NT2/D1 (cell line): ENCODE measurements around the gene CHMP4A.
"Not testable (repeated sequence)": the region's sequence is repeated elsewhere in the genome, so short reads cannot be mapped to it uniquely, and the experiment has no call there.

Experiments used
- DNase-seq: peaks from one replicate; pipeline ENCODE4 v3.0.0-alpha.2; 2011; ENCODE audit warnings: low read depth, low spot score
- H3K27me3 ChIP-seq: 2 replicates; pipeline ENCODE4 v1.6.0; 2011; ENCODE audit warnings: mild to moderate bottlenecking; ENCODE audit not compliant: insufficient read length, insufficient read depth
- H3K36me3 ChIP-seq: 2 replicates; pipeline ENCODE4 v1.6.1; 2011; ENCODE audit warnings: mild to moderate bottlenecking, low read length, mixed read lengths; ENCODE audit not compliant: insufficient read depth, insufficient read length
- H3K4me1 ChIP-seq: 2 replicates; pipeline ENCODE4 v1.5.1; 2011; ENCODE audit not compliant: insufficient read depth, insufficient read length
- H3K4me3 ChIP-seq: 2 replicates; pipeline ENCODE4 v1.5.1; 2011; ENCODE audit warnings: low read depth; ENCODE audit not compliant: insufficient read length
- H3K9ac ChIP-seq: 2 replicates; pipeline ENCODE4 v1.6.0; 2011; ENCODE audit warnings: low read depth; ENCODE audit not compliant: insufficient read length
- H3K9me3 ChIP-seq: 2 replicates; pipeline ENCODE4 v1.5.1; 2011; ENCODE audit warnings: mild to moderate bottlenecking, low read length; ENCODE audit not compliant: insufficient read depth
- SUZ12 ChIP-seq: IDR thresholded peaks from 2 replicates; pipeline ENCODE4 v1.6.1; 2011; ENCODE audit not compliant: insufficient read length, insufficient read depth; ENCODE audit errors: extremely low read depth
- YY1 ChIP-seq: IDR thresholded peaks from 2 replicates; pipeline ENCODE4 v1.6.1; 2011; ENCODE audit not compliant: insufficient read length, insufficient read depth
- ZNF274 ChIP-seq: IDR thresholded peaks from 2 replicates; pipeline ENCODE4 v1.6.1; 2011; ENCODE audit warnings: mild to moderate bottlenecking, low read depth, low read length

CHMP4A gene

GRCh38 chr14:24228902-24229301 lies 15.6 kb upstream of the CHMP4A start:
- Histone ChIP-seq H3K9me3 (no peaks in the 10 kb centered on the region), H3K9ac (no peak overlapping the region), H3K36me3 (peaks cover 20% of the 10 kb centered on the region), H3K4me1 (no peaks in the 10 kb centered on the region), H3K27me3 (no peaks in the 10 kb centered on the region), H3K4me3 (no peak overlapping the region)
- TF ChIP-seq ZNF274 (no peak), SUZ12 (no peak), YY1 (no peak)
- DNase-seq, result no peak

- DNase-seq, result no peak
- Histone ChIP-seq H3K9ac (no peak overlapping the region), H3K4me3 (no peak overlapping the region), H3K36me3 (peaks cover 20% of the 10 kb centered on the region), H3K4me1 (no peaks in the 10 kb centered on the region), H3K27me3 (no peaks in the 10 kb centered on the region), H3K9me3 (no peaks in the 10 kb centered on the region)
- TF ChIP-seq SUZ12, result no peak
- TF ChIP-seq YY1, result no peak
These were observed 13.2 kb upstream of the CHMP4A start for GRCh38 chr14:24226473-24226872.

DNA sequence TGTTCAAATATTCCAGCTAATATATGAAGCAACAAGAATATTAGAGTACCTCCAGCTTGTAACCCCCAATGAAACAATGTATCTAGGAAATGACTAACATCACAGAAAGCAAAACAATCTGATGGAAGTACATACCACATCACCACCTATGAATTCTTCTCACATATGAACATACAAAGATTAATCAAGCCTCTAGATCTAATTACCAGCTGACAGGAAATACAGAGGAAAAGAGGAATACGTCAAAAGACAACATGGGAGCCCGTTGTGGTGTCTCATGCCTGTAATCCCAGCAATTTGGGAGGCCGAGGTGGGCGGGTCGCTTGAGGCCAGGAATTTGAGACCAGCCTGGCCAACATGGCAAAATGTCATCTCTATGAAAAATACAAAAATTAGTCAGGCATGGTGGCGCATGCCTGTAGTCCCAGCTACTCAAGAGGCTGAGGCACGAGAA lies 11.4 kb upstream of the CHMP4A start:
- H3K9me3 ChIP-seq, result no peaks in the 10 kb centered on the region

GRCh38 chr14:24222987-24223386 lies 9.7 kb upstream of the CHMP4A start:
- not testable (repeated sequence) for DNase-seq, H3K9ac ChIP-seq

More for the DNA sequence above, 11.4 kb upstream of the CHMP4A start:
- Histone ChIP-seq H3K9ac (no peak overlapping the region), H3K27me3 (no peaks in the 10 kb centered on the region), H3K4me3 (no peak overlapping the region), H3K4me1 (no peaks in the 10 kb centered on the region), H3K36me3 (peaks cover 19% of the 10 kb centered on the region)
- TF ChIP-seq SUZ12 (no peak), YY1 (no peak), ZNF274 (no peak)
- no peak for DNase-seq

DNA sequence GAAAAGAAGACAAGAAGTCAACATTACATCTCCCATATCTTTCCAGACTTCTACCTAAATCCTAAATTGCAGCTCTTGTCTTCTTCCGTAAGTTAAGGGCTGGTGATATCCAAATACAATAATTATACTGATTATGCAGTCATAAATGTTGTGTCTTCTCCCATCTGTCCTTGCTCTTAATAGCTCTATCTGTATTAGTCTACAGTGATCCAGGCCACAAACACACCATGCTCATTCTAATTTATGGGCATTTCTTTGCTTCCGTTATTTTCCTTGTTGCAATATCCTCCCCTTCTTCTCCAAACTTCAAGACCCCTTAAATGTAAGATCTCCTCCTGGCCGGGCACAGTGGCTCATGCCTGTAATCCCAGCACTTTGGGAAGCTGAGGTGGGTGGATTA lies 6.2 kb upstream of the CHMP4A start:
- no peaks in the 10 kb centered on the region for H3K4me1 ChIP-seq
- no peak for DNase-seq
- no peaks in the 10 kb centered on the region for H3K9me3 ChIP-seq
- H3K4me3 ChIP-seq, result no peak overlapping the region
- H3K9ac ChIP-seq, result no peak overlapping the region
- no peak for TF ChIP-seq ZNF274
- no peak for TF ChIP-seq SUZ12
- no peak for TF ChIP-seq YY1
- H3K27me3 ChIP-seq, result no peaks in the 10 kb centered on the region
- H3K36me3 ChIP-seq, result peaks cover 18% of the 10 kb centered on the region

More at GRCh38 chr14:24222987-24223386, 9.7 kb upstream of the CHMP4A start:
- H3K4me1 ChIP-seq, H3K27me3 ChIP-seq, H3K9me3 ChIP-seq, H3K4me3 ChIP-seq: not testable (repeated sequence)
- peaks cover 11% of the 10 kb centered on the region for H3K36me3 ChIP-seq

- Histone ChIP-seq H3K27me3 (no peaks in the 10 kb centered on the region), H3K9ac (no peak overlapping the region), H3K4me1 (no peaks in the 10 kb centered on the region), H3K4me3 (no peak overlapping the region), H3K36me3 (peaks cover 19% of the 10 kb centered on the region), H3K9me3 (no peaks in the 10 kb centered on the region)
- DNase-seq, result no peak
- TF ChIP-seq YY1, result no peak
- TF ChIP-seq SUZ12, result no peak
- TF ChIP-seq ZNF274, result no peak
These were observed 5.8 kb upstream of the CHMP4A start for GRCh38 chr14:24219080-24219479.

DNA sequence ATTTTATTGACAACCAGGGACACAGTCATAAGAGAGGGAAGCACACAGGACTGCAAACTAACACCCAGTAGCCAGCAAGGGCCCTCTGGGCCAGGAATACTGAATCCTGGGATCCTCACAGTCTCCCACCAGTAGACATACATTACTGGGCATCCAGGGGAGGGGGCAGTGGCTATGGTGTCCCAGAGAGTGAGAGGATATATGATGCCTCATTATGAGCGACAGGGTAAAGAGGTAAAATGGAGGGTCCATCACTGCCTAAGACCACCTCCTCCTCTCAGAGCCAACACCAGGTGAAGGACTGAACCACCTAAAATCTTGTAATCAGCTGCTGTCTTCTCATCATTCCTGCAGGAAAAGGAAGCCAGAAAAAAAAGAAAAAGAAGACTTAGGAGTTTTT lies 3.6 kb upstream of the CHMP4A start:
- not testable (repeated sequence) for H3K27me3 ChIP-seq, H3K4me3 ChIP-seq, H3K4me1 ChIP-seq, H3K9ac ChIP-seq, H3K9me3 ChIP-seq, DNase-seq
- peaks cover 23% of the 10 kb centered on the region for H3K36me3 ChIP-seq

DNA sequence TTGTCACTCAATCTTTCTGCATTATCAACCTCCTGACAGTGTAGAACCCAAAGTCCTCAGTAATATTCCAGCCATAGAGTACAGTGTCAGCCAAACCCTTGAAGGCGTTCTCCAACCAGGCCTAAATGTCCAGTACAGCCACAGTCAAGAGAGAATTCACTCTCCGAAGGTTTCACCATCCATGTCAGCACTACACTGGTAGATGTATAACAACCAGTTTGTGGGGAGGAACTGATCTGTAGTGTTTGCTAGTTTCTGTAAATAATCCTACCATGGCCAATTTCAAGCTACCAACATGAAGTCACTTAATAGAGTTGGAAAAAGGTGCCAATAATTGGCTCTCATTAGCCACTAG lies 3.0 kb upstream of the CHMP4A start:
- no peaks in the 10 kb centered on the region for H3K4me1 ChIP-seq
- DNase-seq, result no peak
- H3K9me3 ChIP-seq, result no peaks in the 10 kb centered on the region
- H3K4me3 ChIP-seq, result no peak overlapping the region
- H3K9ac ChIP-seq, result peak overlapping the region; percentile 38
- peaks cover 29% of the 10 kb centered on the region for H3K36me3 ChIP-seq
- no peaks in the 10 kb centered on the region for H3K27me3 ChIP-seq
- no peak for TF ChIP-seq YY1
- TF ChIP-seq ZNF274, result no peak
- no peak for TF ChIP-seq SUZ12
